ENCODE data around the gene ARID5B.

ARID5B gene

GRCh38 chr10:61905837-61906561 lies 4.5 kb downstream of the ARID5B start:
- no peak for DNase-seq (ENCODE audit: low read depth in 3 of 3)

DNA sequence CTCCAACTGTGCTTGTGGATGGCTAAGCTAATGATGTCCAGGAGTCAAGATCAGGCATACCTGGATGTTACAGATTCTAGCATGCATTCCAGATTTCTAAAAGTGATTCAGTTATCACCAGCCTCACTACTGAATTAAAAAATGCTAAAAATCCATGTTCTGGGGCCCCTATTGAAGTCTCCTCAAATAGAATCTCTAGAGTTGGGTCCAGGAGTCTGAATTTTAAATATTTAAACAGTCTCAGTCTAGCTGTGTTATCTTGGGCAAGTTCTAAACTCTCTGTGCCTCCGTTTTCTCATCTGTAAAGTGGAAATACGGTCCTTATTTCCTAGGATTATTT lies 5.0 kb downstream of the ARID5B start:
- DNase-seq (ENCODE audit: low read depth in 3 of 3): no peak

- DNase-seq (ENCODE audit: low read depth in 3 of 3): no peak
Measured at GRCh38 chr10:61907011-61907410, 5.5 kb downstream of the ARID5B start.

DNA sequence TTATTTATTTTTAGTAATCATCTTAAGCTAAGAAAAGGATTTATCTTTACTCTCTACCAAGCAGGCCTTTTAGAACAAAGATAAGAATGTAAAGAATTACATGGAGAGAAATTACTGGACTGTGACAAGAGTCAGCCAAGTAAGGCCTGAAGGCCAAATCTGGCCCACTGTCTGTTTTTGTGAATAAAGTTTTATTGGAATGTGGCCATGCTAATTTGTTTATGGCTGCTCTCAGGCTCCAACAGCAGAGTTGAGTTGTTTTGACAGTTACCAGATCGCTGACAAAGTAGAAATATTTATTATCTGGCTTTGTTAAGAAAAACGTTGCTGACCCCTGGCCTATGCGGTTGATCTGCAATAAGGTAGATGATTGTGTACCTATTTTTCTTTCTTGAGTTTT lies 6.1 kb downstream of the ARID5B start:
- no peak for DNase-seq (ENCODE audit: low read depth in 3 of 3)

DNA sequence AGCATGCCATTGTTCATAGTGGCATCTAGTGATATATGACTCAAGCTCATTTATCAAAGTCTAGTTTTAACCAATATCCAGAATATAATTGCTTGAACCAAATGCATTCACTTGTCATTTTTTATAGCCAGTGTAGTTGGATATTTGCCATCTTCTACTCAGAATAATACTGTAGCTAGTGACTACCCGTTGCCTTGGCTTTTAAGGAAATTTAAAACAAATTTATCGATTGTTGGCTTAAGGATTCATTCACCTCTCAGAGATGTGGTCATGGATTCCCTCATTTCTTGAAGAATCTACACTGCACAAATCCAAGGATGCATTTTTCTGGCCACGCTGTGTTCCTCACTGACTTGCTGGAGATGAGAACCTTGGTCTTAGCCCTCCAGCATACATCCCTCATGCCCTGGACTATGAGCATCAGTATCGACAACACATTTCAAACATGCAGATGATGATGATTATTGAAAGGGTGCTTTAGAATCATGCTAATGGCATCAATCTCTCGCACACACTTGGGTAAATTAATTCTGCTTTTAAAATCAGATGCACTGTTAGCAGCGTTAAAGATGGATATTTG lies 8.8 kb downstream of the ARID5B start:
- no peak for DNase-seq (ENCODE audit: low read depth in 3 of 3)

GRCh38 chr10:61910894-61911293 lies 9.4 kb downstream of the ARID5B start:
- DNase-seq (ENCODE audit: low read depth in 3 of 3): no peak

DNA sequence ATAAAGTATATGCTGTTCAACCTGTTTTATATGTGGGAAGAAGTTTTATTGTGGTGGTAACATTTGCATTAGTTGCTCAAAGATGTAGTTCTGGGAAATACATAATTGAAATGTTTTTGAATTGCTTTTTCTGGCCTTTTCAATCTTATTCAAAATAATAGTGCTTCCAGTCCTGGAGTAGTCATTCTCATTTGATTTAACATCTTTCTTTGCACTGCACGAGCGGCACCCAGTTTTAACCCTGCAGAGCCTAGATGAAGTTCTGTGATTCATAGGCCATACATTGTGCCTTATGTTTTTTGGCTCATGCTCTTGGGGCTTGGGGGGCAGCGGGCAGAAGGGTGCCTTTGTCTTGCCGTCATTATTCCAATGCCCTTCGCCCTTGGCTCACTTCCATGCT lies 9.9 kb downstream of the ARID5B start:
- DNase-seq (ENCODE audit: low read depth in 3 of 3): no peak

DNA sequence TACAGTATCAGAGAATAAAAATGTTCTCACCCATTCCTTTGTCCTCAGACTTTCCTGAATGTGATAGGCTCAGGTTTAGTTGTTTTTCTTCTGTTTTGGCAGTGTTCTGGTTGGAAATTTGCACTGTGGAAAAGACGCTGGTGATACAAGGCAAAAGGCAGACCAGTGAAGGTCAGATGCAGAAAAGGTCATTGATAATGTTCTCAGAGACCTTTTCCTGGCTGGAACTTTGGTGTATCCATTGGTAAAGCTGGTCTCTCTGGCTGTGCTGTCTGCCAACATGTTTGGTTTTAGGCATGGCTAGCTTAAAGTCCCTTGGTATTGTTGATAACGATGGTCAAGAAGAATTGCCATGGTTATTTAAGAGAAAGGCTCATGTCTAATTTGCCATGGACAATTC lies 11.5 kb downstream of the ARID5B start:
- no peak for DNase-seq (ENCODE audit: low read depth in 3 of 3)

DNA sequence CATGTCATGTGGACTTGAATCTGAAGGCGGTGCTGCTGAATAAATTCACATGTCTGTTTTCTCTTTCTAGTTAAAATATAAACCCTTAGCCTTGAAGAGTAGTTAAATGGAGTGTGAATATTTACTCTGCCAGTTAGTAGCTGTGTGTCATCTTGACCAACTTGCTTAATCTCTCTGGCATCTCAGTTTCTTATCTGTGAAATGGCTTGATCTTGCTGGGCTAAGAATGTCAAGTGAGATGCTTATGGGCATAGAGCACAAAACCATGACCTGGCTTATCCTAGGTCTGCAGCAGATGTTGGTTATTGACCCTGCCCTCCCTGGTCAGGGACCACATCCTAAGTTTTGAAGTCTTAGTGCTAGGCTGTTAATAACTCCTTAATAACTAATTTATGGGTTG lies 16.6 kb downstream of the ARID5B start:
- no peak for DNase-seq (ENCODE audit: low read depth in 3 of 3)

DNA sequence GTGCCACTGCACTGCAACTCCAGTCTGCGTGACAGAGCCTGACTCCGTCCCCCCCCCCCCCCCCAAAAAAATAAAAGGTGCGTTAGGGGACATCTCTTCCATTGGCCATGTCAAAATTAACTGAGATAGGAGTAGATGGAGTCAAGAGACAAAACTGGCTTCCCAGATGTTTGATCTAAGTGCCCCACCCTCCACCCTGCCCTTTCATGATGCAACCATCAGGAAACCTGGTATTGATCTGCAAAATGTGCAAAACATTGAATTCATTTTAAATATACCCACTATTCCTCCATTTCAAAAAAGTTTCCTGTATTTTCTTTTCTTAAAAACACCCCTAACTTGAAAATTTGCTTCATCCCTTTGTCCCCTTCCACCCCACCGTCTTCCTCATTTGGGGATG lies 17.5 kb downstream of the ARID5B start:
- DNase-seq (ENCODE audit: low read depth in 3 of 3): no peak

DNA sequence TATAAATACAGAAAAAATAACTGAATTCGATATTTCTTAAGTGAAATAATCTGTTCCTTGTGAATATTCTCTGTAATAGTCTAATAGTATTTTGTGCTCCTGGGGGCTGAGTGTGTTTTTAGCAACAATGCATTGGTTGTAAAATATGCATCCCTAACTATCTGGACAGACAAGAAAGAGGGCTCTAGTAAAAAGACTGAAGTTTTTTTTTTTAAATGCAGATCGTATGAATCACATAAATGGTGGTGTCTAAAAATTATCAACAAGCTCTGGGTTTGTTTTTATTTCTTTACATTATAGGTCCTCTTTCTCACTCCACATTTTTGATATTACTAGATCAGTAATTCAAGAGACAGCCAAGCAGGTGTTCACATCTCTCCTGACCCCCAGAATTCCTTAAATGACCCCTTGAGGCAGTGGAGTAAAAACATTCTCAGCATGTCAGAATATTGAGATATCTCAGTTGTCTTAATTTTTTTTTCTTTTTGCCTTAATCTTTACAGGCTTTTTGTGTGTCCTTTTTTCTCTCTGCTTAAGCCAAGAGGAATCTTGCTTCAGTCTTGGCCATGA lies 18.2 kb downstream of the ARID5B start:
- DNase-seq (ENCODE audit: low read depth in 3 of 3): no peak

- DNase-seq (ENCODE audit: low read depth in 3 of 3): no peak
Measured at GRCh38 chr10:61921143-61921542, 19.6 kb downstream of the ARID5B start.

GRCh38 chr10:61923210-61923949 lies 21.9 kb downstream of the ARID5B start:
- DNase-seq (ENCODE audit: low read depth in 3 of 3): no peak

DNA sequence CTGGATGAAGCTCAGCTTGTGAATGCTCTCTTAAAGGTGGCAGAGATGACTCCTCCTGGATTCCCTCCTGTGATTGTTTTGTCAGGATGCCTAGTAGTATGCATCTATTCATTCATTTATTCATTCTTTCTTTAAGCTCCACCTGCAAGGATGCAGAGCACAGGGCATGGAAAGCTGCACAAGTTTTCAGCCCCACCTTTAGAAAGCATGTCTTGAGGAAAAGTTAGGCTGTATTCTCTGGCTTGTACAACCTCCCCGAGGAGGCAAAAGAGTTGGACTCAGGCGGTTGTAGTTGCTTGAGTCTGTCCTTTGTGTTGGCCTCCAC lies 22.4 kb downstream of the ARID5B start:
- DNase-seq (ENCODE audit: low read depth in 3 of 3): no peak

DNA sequence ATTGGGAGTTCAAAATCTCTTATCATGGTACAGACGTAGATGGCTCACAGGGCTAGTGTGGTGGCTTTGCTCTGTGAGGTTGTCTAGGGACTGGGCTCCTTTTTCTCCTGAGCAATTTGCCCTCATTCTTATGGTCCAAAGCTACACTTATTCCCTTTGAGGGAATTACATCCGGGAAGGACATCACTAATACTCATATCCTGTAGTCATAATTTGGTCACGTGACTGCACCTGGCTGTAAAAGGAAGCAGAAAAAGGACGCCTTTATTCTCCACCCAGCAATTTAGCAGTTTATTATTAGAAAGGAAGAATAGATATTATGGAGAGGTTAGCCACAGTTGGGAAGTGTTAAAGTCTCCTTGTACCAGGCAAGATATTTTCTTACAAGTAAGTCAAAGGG lies 28.1 kb downstream of the ARID5B start:
- no peak for DNase-seq (ENCODE audit: low read depth in 3 of 3)

GRCh38 chr10:61931620-61932332 lies 30.3 kb downstream of the ARID5B start:
- no peak for DNase-seq (ENCODE audit: low read depth in 3 of 3)

GRCh38 chr10:61933859-61934555 lies 32.5 kb downstream of the ARID5B start:
- DNase-seq (ENCODE audit: low read depth in 3 of 3): no peak

GRCh38 chr10:61935077-61935476 lies 33.6 kb downstream of the ARID5B start:
- no peak for DNase-seq (ENCODE audit: low read depth in 3 of 3)

- DNase-seq (ENCODE audit: low read depth in 3 of 3): no peak
Measured at GRCh38 chr10:61936770-61937169, 35.3 kb downstream of the ARID5B start.

GRCh38 chr10:61937631-61938351 lies 36.3 kb downstream of the ARID5B start:
- no peak for DNase-seq (ENCODE audit: low read depth in 3 of 3)

DNA sequence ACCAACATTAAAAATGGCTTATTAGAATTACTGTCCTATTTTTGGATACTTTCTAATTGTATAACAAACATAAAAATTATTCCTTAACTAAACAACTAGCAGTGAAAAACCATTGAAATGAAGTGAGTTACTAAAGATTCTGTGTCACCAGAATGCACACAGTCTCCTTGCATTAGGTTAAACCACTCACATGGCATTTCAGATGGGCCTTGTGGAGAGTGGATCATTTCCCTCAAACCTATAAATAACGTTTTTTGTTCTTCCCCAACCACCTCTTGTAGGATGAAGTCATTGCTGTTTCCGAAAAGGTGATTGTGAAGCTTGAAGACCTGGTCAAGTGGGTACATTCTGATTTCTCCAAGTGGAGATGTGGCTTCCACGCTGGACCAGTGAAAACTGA lies 38.4 kb downstream of the ARID5B start:
- DNase-seq (ENCODE audit: low read depth in 3 of 3): no peak

Measured in stimulated activated CD4-positive, alpha-beta T cell treated with anti-CD3 and anti-CD28 coated beads, TNF-alpha, amount 100 ng/mL, for 4 hours (primary cell).